ENCODE results near the gene GPR157.

The GPR157 gene

GRCh38 chr1:9061252-9061960 is 67.5 kb downstream of the GPR157 start:
- TF ChIP-seq, protein P1, sequence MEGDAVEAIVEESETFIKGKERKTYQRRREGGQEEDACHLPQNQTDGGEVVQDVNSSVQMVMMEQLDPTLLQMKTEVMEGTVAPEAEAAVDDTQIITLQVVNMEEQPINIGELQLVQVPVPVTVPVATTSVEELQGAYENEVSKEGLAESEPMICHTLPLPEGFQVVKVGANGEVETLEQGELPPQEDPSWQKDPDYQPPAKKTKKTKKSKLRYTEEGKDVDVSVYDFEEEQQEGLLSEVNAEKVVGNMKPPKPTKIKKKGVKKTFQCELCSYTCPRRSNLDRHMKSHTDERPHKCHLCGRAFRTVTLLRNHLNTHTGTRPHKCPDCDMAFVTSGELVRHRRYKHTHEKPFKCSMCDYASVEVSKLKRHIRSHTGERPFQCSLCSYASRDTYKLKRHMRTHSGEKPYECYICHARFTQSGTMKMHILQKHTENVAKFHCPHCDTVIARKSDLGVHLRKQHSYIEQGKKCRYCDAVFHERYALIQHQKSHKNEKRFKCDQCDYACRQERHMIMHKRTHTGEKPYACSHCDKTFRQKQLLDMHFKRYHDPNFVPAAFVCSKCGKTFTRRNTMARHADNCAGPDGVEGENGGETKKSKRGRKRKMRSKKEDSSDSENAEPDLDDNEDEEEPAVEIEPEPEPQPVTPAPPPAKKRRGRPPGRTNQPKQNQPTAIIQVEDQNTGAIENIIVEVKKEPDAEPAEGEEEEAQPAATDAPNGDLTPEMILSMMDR (IDR thresholded peaks at IDR 0.05; ENCODE audit: control extremely low read depth, extremely low read depth, low read depth, missing control alignments), result no peak
- ChIA-PET CTCF (interaction anchor here (1.3 to 2.7 kb wide), 5 partner anchors 12 to 60 kb away, joined by 3 to 13 read pairs (median 4); no protein-coding TSS in a partner anchor), POLR2A (interaction anchor here (0.6 to 0.7 kb wide), 2 partner anchors 12 to 181 kb away, joined by 3 to 4 read pairs; no protein-coding TSS in a partner anchor)
- no peak for DNase-seq (ENCODE audit: extremely low spot score)

DNA sequence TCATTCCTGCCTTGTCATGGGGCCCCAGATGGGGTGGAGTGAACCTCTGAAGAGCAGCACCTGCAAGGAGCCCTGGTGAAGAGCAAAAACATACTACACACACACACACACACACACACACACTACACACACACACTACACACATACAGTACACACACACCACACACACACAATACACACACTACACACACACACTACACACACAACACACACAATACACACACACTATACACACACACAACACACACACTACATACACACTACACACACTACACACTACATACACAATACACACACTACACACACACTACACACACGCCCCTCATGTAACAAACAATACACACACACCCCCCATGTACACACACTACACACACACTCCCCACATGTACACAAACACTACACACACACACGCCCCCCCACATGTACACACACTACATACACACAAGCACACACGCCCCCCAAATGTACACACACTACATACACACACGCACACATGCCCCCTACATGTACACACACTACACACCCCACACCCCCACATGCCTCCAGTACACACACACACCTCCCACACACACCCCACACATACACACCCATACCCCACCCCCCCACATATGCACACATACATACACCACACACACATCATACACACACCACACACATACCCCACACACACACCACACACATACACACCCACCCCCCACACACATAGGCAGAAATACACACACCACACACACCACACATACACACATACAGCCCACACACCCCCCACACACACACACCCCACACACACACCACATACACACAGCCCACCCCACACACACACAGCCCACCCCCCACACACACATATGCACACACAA is 68.8 kb downstream of the GPR157 start:
- TF ChIP-seq, protein P1 (IDR thresholded peaks at IDR 0.05; ENCODE audit: control extremely low read depth, extremely low read depth, low read depth, missing control alignments), result no peak
- ChIA-PET POLR2A (interaction anchor here (0.6 kb wide), 1 partner anchor 58 kb away, joined by 4 read pairs; no protein-coding TSS in a partner anchor), CTCF (interaction anchor here (1.3 to 1.5 kb wide), 3 partner anchors 12 to 62 kb away, joined by 3 to 7 read pairs (median 3); no protein-coding TSS in a partner anchor)
- no peak for DNase-seq (ENCODE audit: extremely low spot score)

DNA sequence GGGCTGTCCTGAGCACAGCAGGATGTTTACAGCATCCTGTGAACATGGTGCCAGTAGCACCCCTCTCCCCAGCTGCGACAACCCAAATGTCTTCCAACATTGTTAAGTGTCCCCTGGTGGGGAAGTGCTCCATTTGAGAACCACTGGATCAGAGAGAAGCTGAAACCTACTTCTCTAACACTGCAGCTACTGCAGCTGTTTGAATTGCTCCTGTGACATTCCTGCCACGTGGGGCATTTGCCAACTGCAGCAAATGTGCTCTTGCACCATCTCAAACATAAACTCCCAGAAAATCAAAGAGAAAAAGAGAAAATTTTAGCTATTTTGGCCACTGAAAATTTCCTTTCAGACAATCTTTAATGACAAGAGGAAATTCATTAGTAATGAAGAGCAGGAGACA is 70.4 kb downstream of the GPR157 start:
- ChIA-PET POLR2A (no interaction called here), CTCF (interaction anchor here (1.1 to 2.0 kb wide), 5 partner anchors 11 to 69 kb away, joined by 3 to 7 read pairs (median 5); no protein-coding TSS in a partner anchor)
- TF ChIP-seq, protein P1 (IDR thresholded peaks at IDR 0.05; ENCODE audit: control extremely low read depth, extremely low read depth, low read depth, missing control alignments), result no peak
- no peak for DNase-seq (ENCODE audit: extremely low spot score)

- ChIA-PET CTCF (interaction anchor here (0.9 to 2.0 kb wide), 3 partner anchors 44 to 69 kb away, joined by 3 to 4 read pairs (median 4); no protein-coding TSS in a partner anchor), POLR2A (no interaction called here)
- DNase-seq (ENCODE audit: extremely low spot score), result no peak
- TF ChIP-seq, protein P1 (IDR thresholded peaks at IDR 0.05; ENCODE audit: control extremely low read depth, extremely low read depth, low read depth, missing control alignments), result no peak
Observed at GRCh38 chr1:9057851-9058250, 71.1 kb downstream of the GPR157 start.

DNA sequence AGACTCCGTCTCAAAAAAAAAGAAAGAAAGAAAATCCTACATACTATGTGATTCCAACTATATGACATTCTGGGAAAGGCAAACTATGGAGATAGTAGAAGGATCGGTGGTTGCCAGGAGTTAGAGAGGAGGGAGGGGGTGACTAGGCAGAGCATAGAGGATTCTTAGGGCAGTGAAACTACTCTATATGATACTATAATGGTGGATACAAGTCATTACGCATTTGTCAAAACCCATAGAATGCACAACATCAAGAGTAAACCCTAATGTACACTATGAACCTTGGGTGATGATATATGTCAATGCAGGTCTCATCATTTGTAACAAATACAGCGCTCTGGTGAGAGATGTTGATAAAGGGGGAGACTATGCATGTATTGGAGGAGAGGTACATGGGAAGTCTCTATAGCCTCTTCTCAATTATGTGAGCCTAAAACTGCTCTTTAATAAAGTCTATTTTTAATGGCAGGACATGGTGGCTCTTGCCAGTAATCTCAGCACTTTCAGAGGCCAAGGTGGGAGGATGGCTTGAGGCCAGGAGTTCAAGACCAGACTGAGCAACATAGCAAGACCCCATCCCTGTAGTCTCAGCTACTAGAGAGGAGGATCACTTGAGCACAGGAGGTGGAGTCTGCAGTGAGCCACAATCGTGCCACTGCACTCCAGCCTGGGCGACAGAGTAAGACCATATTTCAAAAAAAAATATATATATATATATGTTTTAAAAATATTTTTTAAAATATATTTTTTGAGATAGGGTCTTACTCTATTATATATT is 76.4 kb downstream of the GPR157 start:
- POLR2A ChIA-PET, result no interaction called here
- CTCF ChIA-PET, result interaction anchor here (2.5 kb wide), 1 partner anchor 50 kb away, joined by 8 read pairs; no protein-coding TSS in a partner anchor
- TF ChIP-seq, protein P1 (IDR thresholded peaks at IDR 0.05; ENCODE audit: control extremely low read depth, extremely low read depth, low read depth, missing control alignments), result no peak
- DNase-seq (ENCODE audit: extremely low spot score), result no peak
